Neural progenitor cell (in vitro differentiated cells): ENCODE data around the gene EIF2AK2.

Experiments used
- CTCF ChIP-seq: fragments of 200-600 bp; sonication (generic); IDR thresholded peaks from 2 replicates; pipeline ENCODE4 v1.5.1; 2017; ENCODE audit warnings: antibody characterized with exemption, mild to moderate bottlenecking
- EZH2 ChIP-seq: fragments of 200-600 bp; sonication (generic); IDR thresholded peaks from 2 replicates; pipeline ENCODE4 v1.6.1; 2017; ENCODE audit warnings: antibody characterized with exemption, mild to moderate bottlenecking, moderate library complexity
- EZH2phosphoT487 ChIP-seq: fragments of 200-600 bp; sonication (generic); IDR thresholded peaks from 2 replicates; pipeline ENCODE4 v1.6.1; 2017; ENCODE audit warnings: antibody characterized with exemption

- TF ChIP-seq CTCF (no peak), EZH2phosphoT487 (no peak), EZH2 (no peak)
Measured at GRCh38 chr2:37125416-37125815, 31.4 kb downstream of the EIF2AK2 start.
